GM18520 (cell line): ENCODE measurements around the gene KIAA0319L.

Source experiments
- ATAC-seq: cut with Tn5 transposase; IDR thresholded peaks from one replicate; pipeline ENCODE4 v1.9.1; 2021; ENCODE audit not compliant: unreplicated experiment

KIAA0319L gene

GRCh38 chr1:35564037-35564883 lies 7.1 kb upstream of the KIAA0319L start:
- no peak for ATAC-seq

- no peak for ATAC-seq
Observed at GRCh38 chr1:35563166-35563565, 6.0 kb upstream of the KIAA0319L start.

DNA sequence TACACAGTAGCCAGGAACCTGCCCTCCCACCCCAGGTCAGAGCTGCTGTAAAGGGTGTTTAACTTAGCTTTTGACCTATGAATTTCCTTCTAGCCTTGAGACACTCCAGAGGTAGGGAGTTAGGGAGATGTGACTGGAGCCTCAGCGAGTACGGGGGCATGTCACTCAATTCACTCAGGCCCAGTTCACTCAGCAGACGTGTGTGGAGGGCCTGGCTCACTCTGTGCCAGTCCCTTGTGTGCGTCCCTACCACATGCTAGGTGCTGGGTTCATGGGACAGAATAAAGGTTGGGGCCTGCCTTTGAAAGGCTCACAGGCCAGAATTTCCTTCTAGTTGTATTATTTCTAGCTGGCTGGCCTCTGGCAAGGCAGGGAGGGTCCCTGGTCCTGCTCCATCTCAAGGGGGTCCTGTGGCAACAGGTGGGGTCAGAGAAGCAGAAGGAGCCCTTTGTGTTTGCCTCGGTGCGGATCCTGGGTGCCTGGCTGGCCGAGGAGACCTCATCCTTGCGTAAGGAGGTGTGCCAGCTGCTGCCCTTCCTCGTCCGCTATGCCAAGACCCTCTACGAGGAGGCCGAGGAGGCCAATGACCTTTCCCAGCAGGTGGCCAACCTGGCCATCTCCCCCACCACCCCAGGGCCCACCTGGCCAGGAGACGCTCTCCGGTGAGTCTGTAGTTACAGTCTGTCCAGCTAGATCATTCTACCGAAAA lies 4.9 kb upstream of the KIAA0319L start:
- no peak for ATAC-seq

DNA sequence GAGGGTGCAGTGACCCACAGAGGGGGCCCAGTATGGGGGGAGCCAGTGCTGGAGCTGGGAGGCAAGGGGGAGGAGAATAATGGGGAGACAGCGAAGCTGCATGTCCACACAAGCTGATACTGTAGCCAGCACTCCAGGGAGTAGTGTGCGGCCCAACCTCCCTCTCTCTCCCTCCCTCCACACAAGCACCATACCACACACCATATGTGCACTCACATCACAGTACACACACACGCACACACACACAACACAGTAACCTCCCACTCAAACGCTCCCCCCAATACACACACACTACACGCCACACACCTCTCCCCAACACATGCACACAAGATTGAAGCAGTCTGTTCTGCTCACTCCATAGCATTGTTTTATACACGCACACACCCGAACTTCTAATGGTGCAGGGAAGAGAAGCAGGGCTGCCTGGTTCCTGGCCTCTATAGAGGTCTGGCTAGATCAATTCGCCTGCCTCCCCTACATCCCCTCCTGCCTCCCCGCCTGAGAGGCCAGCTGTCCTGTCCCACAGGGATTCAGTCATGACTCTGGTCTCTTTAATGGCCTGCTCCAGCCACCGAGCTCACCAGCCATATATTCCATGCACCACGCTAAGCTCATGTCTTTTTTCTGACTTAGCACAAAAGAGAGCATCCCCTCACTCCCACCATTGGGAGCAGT lies 4.2 kb upstream of the KIAA0319L start:
- no peak for ATAC-seq

GRCh38 chr1:35560256-35561225 lies 3.3 kb upstream of the KIAA0319L start:
- ATAC-seq, result no peak

GRCh38 chr1:35559317-35559944 lies 2.2 kb upstream of the KIAA0319L start:
- no peak for ATAC-seq

GRCh38 chr1:35558374-35559316 lies 1.4 kb upstream of the KIAA0319L start:
- no peak for ATAC-seq

GRCh38 chr1:35557611-35558373 lies 589 bp upstream of the KIAA0319L start, which contains the start of gene NCDN:
TSS of gene NCDN (plus strand) at chr1:35557799. CDS start at chr1:35558191, 392 bp downstream.
- peak; percentile 54 for ATAC-seq

DNA sequence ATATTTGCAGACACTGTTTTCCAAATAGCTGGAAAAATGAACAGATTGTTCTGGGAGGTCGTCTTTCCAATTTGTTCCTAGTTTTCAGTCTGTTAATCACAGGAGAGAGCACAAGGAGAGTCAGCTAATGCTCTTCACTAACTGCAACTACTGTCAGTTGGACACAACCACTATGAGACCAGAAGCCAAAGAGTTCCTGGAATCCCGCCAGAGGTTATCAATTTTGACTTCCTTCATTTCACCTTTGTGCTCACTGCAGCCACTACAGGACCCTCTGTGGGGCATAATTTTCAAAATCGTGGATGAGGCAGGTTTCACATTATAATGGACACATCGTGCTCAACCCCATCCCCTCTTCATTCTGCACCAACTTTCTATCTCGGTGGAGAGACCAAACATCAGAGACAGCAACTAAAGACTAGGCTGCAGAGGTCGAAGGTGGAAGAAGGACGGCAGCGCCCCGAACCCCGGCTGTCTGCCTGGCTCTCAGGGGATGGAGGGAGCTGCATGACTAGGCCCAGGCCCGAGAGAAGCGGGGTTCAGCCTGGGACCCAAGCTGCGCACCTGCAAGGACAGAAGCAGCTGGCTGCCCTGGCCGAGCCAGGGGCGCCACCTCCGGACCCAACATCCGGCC lies 602 bp downstream of the KIAA0319L start:
- no peak for ATAC-seq

- ATAC-seq, result no peak
Observed at GRCh38 chr1:35555601-35556477, 1.4 kb downstream of the KIAA0319L start.

GRCh38 chr1:35555212-35555584 lies 2.0 kb downstream of the KIAA0319L start:
- ATAC-seq, result no peak

GRCh38 chr1:35554266-35555211 lies 2.7 kb downstream of the KIAA0319L start:
- no peak for ATAC-seq

DNA sequence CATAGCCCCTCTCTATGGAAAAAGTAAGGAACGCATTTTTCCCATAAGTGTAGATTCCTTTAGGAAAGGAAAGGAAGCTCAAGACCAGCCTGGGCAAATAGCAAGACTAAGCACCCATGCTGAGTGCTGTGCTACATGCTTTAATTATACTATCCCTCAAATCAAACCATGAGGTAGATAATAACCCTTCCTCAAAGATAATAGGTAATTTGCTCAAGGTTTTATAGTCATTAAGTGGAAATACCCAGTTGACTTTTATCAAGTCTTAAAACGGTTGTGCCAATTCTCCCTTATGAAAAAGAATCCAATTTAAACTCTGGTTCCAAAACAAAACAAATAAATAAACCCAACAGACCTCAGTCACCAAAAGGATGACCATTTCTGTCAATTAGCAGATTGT lies 3.4 kb downstream of the KIAA0319L start:
- ATAC-seq, result no peak

- no peak for ATAC-seq
Observed at GRCh38 chr1:35546614-35547013, 10.6 kb downstream of the KIAA0319L start.

GRCh38 chr1:35544976-35545375 lies 12.2 kb downstream of the KIAA0319L start:
- ATAC-seq, result no peak

DNA sequence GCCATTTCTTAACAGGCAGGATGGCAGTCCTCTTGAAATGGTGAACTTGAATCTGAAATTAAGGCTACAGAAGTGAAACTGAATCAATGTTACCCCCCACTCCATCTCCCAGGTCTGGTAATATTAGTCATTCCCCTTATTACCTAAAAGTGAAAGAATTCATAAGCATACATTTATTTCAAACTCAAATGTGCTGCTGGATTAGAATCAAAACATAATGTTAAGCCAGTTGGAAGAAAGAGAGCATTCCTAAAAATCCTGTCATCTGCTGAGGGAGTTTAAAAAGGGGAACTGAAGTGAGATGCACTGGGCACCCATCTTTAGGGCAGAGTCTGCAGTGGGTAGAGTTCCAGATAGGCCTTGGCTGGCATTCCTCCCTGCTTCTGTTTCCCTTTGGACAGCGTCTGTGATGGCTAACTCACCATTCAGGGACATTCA lies 17.4 kb downstream of the KIAA0319L start:
- no peak for ATAC-seq
